Activated CD8-positive, alpha-beta memory T cell treated with anti-CD3 and anti-CD28 coated beads for 48 hours (primary cell): ENCODE measurements around the gene ACVR1.

Source experiments
- DNase-seq, 3 experiments: peaks; one replicate each; pipeline ENCODE4 v3.0.0-alpha.2; 2020; ENCODE audit warnings: low read depth in 2 of 3, low spot score in 2 of 3

ACVR1 gene

DNA sequence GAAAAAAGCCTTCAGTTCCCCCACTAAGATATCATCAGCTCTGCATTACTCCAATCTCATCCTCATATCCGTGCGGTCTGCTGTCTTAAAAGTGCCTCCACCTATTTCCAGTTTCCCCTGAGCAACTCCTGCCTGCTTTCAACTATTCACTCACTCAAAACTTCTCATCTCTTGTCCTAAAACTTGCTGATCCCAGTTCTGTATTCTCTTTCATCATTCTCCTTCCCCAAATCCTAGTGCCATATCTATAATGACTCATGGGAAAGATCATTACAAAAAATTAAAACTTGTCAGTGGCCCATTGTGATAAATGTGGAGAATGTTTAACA lies 20.0 kb downstream of the ACVR1 start:
- no peak for DNase-seq

- no peak for DNase-seq
These were observed 22.3 kb downstream of the ACVR1 start for GRCh38 chr2:157853820-157854219.

DNA sequence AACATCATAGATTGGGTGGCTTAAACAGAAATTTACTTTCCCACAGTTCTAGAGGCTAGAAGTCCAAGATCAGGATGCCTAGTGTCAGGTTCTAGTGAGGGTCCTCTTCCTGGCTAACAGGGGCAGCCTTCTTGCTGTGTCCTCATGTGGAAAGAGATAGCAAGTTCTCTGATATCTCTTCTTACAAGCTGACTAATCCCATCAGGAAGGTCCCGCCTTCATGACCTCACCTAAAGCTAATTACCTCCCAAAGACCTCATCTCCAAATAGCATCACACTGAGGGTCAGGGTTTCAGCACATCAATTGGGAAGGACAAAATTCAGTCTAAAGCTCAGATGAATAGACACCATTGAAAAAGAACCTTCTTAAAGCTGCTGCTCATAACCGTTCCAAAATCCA lies 22.9 kb downstream of the ACVR1 start:
- no peak for DNase-seq

DNA sequence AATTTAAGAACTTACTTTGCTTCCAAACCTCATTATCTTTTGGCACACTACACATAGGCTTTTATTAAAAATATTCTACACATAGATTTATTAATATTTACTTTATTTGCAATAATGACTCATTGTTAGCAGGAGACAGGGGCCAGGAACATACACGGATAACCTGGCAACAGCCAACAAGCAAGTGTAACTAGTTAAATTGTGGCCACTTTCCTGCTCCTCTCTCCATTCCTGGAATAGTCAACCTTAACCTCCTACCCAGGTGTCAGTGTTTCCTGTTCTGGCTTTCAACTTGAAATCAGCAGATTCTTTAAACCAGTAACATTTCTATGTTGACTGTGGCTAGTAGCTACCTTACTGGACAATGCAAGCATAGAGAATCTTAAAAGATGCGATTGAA lies 26.5 kb downstream of the ACVR1 start:
- DNase-seq = no peak

GRCh38 chr2:157848213-157848612 lies 27.9 kb downstream of the ACVR1 start:
- no peak for DNase-seq

- no peak for DNase-seq
These were observed 31.0 kb downstream of the ACVR1 start for GRCh38 chr2:157845081-157845480.

DNA sequence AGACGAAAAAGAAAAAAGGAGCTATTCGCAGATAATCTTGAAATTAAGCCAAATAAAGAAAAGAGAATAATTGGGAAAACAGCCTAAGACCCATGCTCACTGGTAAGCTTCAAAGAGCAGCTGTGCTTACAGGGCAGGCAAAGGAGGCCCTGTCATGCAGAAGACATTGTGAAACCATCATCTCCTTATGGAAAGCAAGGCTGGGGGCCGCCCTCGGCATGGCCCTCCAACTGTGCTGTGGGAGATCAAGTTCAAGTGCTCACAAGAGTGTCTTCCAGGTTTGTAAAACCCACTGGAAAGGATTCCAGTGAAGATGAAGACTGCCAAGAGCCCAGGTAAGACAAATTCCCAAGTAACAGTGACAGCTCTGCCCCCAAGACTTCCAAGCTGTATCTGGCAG lies 32.2 kb downstream of the ACVR1 start:
- no peak for DNase-seq

GRCh38 chr2:157843081-157843480 lies 33.0 kb downstream of the ACVR1 start:
- DNase-seq = no peak

DNA sequence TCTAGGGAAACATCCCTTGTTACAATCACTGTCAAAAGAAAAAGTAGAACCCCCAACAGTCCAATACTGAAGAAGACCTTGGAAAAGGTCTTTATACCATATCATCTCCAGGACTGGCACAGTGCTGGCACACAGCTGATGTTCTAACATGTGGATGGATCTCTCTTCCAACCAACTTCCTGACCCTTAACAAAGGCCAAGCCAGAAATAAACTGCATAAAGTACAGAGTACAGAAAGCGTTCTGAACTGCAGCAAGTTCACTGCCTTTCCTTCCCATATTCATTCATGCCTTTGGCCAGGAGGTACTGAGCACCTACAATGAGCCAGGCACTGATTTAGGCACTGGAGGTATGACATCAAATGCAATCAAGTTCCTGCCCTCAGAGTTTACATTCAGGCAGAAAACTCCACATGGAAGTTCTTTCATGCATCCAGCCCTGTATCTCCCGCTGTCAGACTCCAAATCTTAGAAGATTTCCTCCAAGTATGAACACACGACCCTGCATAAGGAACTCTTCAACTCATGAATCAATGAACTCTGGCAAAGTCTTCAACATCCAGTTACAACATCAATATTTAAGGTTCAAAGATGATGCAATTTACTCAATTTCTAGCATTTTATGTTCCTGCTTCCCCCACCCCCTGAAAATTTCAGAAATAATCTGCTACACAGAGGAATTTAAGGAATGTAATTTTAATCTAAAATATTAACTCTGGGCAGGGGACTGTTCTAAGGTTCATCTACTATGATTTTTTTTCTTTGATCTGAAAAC lies 33.8 kb downstream of the ACVR1 start:
- no peak for DNase-seq

GRCh38 chr2:157841485-157841884 lies 34.6 kb downstream of the ACVR1 start:
- no peak for DNase-seq

GRCh38 chr2:157840568-157841156 lies 35.5 kb downstream of the ACVR1 start:
- DNase-seq = no peak

DNA sequence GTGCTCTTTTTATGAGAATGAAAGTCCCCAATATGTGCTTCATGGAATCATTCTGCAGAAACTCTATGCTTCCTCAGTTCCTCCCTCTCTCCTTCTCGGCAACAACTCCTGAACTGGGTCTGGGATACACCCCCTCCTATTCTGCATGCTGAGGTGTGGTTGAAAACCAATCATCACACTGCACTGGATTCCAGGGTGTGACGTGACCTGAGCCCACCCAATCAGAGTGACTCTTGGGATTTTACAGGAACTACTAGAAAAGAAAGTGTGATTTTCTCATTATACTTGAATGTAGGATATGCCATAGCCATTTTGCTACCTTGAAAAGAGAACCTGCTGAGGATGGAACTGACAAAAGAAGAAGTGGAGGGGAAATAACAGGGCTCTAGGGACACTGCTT lies 36.3 kb downstream of the ACVR1 start:
- no peak for DNase-seq

DNA sequence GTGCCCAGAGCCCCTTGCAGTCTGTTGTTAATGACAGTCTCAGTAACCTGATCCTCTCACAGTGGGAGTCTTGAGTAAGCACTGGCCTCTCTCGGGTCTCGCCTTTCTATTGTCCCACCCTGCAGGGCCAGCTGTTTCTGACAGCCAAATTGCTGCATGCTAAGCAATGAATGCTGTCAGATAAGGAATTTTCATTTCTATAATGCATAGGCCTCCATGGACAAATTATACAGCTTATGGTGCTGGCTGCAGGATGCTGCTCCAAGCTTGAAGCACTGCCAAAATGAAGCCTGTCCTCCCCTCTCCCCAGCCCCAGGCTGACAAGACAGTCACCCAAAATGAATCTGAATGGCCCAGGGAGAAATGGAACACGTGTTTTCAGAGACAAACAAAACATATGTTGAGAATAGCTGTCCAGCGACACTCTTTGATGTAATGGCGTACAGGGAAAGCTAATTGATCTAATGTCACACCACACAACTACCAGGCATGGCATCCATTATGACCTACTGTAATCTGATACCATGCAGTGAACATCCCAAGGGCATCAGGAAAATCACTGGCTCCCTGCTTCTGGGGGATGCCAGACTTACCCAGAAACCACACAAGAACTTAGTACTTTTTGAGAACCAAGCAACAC lies 36.8 kb downstream of the ACVR1 start:
- DNase-seq = no peak

DNA sequence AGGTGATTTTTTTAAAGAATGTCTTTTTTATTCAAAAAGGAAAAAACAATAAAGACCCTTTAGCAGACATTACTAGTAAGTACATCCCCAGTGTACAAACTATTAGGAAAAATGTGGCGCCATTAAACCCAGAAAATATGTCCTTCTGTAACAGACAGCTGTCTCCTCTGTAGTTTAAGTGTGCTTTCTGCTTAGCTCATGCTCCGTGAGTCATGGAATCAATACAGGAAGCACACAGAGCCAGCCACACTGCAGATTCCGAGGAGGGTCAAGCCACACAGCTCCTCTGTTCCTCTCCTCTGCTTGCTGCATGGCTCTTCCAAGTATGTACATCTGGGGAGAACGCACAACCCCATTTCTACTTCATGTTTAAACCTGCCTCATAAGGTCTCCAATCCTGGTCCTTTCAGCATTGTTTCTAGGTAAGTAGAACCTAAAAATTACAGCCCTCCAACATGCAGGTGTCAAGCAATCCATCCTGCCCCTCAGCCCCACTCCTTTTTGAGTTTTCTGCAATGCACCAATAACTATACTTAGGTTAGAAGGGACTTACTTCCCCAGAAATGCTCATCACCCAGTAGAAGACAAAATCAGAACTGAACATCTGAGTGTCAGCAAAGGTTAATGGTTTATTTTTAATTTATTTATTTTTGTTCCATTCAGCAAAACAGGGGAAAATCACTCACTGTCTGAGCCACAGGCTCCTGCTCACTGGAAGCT lies 37.5 kb downstream of the ACVR1 start:
- no peak for DNase-seq

DNA sequence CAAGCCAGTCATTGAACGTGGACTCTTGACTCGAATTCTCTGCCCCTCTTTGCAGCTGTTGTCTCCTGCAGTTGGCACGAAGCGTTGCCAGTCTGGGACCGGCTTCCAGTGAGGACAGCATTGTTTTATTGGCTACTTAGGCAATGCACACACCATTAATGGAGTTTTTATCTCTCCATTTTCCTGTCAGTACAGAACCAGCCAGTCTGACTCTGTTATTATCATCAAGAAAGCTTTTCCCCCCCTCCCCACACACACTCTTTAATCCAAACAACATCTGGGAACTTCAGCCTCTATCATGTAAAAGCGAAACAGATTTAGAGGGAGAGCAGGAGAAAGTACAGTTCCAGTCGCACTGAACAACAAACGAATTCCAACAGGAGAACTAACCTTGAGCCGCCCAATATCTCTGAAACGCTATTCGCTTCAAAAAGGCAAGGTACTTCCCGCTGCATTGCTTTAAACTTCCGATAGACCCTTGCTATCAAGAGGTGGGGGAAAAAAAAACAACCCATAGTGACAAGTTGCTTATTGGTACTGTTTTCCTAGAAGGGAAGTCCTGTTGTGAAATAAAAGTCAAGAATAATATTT lies 38.2 kb downstream of the ACVR1 start:
- DNase-seq = no peak

DNA sequence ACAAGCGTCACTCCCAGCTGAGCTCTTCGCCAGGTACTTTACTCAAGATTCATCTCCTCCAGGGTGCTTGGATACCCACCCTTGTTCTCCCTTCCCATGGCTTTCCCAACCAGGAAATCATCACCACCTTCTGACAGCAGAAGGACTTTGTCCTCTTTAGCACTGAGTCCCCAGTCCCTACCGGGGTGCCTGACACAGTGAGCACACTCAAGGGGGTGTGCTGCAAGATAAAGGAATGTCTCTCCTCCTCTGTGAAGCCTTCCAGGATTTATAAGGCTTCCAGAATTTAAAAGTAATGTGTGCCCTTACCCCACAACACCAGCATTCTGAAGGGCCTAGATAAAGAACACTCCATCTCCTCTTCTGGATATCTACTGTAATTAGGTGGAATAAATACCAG lies 39.6 kb downstream of the ACVR1 start:
- no peak for DNase-seq

- no peak for DNase-seq
These were observed 40.7 kb downstream of the ACVR1 start for GRCh38 chr2:157835425-157835824.

- no peak for DNase-seq
These were observed 41.1 kb downstream of the ACVR1 start for GRCh38 chr2:157835006-157835405.

DNA sequence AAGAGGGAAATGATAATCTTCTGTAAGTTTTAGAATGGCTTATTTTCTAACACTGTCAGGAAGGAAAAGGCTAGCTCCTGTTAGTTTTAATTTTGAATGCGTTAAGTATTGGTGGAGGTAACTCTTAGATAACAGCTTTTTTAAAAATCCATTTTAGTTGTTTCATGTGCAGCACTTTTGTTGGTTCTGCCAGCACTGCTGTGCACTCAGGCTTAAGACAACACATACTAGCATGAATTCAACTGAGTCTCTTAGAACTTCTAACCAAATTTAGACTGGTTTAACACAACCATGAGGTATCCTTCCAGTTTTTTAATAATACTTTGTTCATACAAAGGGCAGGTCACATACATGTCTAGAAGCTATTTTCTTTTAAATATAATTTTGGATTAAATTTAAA lies 42.4 kb downstream of the ACVR1 start:
- DNase-seq = no peak

DNA sequence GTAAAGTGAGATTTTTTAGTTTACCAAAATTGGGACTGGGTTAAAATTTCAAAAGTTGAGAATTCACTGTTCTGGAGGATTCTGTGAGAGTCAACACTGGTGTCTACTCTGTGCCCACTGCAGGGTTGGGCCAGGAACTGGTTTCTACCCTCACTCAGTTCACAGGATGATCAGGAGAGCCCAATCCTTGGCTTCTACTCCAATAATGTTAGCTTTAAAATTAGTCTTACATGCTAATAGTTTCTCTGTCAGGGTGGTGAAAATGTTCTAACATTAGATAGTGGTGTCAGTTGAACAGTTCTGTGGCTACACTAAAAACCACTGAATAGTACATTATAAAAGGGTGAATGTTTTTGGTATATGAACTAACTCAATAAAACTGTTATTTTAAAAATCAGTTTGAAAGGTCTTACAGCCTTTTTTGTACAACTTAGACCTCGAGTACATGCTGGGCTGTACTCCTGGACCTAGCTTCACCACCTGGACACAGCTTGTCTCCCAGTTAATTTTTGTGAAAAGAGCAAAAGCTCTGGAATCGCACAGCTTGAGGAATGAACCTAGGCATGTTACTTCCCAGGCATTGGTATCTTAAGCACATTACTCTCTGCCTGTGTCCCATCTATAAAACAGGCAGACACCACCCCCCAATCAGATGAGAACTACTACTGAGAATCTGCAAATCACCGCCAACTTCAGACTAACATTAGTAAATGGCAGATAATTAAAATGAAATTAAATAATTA lies 44.4 kb downstream of the ACVR1 start:
- no peak for DNase-seq
